ENCODE data around the gene BANK1. TPM values are rescaled to one million over a fixed set of nuclear protein-coding genes. Genes with fewer than 3 reads are reported as not detected.
"Not testable (repeated sequence)": the region's sequence is repeated elsewhere in the genome, so short reads cannot be mapped to it uniquely, and the experiment has no call there.

Gene BANK1
- total RNA-seq, 1 experiment from 2014 or later = not detected

DNA sequence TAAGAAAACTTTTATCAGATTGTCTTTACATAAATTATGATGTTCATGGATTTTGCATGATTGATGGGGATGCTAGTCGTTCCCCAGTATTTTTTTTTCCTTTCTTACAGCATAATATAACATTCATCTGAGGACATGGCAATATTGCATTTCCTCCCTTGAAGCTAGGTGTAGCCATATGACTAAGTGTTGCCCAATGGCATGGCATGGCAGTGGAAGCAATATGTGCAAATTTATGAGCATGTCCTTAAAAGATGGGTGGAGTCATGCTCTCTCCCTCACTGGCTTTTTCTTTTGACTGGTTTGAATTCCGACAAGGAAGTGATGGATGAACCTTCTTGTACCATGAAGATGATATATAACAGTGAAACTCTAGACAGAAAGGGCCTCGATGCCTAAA is 96.3 kb downstream of the BANK1 start:
- DNase-seq (ENCODE audit: low read depth) = no peak

DNA sequence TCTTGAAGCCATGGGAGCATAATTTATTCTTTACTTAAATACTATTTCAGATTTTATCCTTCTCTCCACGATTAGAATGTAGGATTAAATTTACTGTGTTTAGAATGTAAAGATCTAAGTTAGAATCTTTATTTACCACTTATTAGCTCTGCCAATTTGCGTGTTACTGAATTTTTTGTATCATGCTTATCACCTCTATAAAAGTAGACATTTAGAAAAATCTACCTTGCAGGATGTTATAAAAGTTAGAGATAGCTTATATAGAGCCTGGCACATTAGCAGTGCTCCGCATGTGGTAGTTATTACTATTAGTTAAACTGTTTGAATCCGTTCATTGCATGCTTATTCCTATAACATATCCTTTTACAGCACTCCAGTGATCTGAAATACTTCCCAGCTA is 97.9 kb downstream of the BANK1 start:
- no peak for DNase-seq (ENCODE audit: low read depth)

DNA sequence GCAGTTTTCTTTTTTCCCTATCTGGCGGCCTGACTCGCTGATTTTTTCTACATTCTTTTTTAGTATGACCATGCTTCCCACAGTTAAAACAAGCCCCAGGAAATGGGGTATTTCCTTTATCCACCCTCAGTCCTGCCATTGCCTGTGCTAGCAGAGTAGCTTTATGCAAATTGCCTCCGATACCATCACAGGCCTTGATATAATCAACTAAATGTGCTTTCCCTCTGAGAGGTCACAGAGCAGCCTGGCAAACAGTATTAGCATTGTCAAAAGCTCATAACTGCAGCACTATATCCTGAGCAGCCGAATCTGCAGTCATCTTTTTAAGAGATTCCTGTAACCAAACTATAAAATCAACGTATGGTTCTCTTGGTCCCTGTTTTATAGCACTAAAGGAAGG is 115.0 kb downstream of the BANK1 start:
- DNase-seq (ENCODE audit: low read depth) = not testable (repeated sequence)

DNA sequence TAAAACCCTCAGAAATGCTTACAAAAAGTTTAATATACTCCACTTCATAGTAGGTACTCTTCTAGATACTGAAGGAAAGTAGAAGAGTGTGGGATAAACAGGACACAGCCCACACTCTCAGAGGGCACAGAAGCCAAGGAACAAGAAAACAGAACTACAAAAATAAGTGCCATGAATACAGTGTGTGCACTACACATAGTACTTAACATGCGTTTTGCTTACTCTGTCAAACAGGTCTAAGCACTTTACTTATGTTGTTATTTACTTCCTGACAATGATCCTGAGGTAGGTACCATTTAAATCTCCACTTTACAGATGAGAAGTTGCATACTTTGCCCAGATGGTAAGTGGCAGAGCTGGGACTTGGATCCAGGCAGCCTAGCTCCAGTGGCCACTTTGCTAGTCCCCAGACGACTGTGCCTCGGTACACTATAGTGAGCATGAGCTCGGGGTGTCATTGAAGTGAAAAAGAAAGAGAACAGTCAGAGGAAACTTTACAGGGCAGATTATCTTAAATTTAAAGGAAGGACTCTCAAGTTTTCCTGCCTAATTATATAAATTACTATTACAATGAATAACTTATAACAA is 120.3 kb downstream of the BANK1 start:
- no peak for DNase-seq (ENCODE audit: low read depth)

DNA sequence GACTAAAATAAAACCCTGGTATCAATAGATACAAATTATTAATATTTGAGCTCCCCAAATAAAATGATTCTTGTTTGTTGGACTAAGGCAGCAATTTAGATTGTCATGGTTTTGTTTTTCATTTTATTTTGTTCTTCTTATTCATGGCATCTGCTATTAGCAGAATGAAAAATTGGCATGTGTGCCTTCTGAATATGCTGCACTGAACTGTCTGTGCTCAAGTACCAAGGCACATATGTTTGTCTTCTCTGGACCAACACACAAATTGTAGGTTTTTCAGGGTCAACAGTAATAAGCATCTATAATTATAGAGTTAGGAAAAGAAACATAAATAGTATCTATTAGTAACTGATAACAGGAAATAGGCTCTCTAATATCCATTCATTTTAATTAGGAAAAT is 121.1 kb downstream of the BANK1 start:
- no peak for DNase-seq (ENCODE audit: low read depth)

DNA sequence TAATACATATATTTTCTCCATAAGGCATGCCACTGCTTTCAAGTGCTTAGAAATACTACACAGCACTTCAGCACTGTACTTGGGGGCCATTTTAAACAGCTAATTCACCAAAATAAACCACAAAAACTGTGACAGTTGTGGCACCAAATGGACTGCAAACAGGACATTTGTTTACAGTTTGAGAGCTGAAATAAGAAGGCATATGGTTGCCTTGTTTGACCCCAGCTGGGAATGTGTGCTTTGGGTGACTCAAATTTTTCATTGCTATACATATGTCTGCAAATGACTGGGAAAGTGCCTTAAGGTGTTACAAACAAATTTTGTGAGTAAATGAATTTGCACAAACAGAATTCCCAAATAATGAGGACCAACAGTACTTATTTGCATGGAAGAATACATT is 124.2 kb downstream of the BANK1 start:
- DNase-seq (ENCODE audit: low read depth) = no peak

DNA sequence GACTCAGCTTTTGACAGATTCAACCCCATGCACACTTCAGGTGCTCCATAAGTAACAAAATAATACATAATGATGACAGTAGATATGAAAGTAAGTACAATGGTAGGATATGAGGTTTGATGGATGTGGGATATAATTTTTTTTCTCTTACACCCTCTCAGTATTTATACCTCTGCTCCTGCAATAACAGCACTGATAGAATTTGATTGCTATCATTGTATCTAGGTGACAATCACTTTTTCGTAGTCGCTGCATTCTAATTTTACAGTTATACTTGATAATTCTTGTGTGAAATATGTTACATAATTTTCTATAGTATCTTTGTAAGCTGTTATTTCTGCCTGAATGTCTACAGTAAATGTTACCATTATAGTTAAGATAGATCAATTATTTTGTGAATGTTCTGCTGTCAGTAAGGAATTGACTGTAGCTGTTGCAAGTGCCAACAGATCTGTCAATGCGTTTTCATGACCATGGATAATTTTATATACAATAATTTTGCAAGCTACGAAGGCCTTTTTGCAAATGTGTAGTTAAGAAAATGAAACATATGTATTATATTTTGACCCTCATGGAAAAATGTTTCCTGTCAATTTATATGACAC is 128.9 kb downstream of the BANK1 start:
- no peak for DNase-seq (ENCODE audit: low read depth)

DNA sequence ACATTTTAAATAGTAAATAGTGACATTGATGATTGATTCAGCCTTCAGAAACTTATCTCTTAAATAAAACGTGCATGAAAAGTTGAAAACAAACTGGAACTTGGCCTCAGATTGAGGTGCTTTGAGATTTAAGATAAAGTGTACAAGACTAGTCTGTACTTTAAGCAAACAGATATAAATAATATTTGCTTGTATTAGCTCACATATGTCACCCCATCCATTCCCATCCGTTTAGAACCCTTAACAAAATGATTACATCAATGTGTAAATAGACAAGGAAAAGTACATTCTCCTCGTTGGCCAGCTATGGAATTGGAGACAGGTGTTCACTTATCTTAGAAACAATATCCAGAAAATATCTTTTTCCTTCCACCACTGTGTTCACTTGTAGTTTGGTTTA is 130.8 kb downstream of the BANK1 start:
- no peak for DNase-seq (ENCODE audit: low read depth)

DNA sequence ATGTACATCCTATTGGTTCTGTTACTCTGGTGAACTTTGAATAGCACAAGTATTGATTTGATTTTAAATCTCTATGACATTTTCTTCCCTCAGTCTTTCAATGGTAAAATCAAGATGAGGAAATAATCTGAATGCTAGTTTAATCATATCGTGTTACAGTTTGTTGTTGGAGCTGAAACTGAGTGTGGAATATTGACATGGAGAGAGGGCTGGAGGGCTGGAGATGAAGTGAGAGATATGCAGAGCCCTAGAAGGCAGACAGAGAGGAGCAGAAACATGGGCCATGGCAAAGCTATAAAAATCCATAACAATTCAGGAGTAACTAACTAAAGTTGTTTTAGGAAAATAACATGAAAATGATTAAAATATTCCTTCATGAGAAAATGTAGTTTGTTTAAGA is 141.1 kb downstream of the BANK1 start:
- DNase-seq (ENCODE audit: low read depth) = no peak

DNA sequence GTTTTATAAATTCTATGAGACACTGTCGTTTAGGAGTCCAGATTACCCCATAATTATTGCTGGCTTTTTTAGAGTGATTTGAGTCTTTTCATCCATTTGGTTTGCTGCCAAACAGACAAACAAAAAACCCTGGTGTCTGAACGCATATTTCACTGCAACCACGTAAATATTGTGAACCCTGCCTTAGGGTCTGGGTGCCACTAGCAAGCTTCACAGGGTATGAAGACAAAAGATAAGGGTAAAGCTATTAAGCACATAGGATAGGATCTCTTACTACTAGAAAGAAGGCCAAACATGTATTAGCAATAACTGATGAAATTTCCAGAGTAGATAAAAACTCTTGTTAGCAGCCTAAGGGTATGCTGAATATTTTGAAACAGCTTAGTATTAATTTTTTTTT is 143.3 kb downstream of the BANK1 start:
- no peak for DNase-seq (ENCODE audit: low read depth)

DNA sequence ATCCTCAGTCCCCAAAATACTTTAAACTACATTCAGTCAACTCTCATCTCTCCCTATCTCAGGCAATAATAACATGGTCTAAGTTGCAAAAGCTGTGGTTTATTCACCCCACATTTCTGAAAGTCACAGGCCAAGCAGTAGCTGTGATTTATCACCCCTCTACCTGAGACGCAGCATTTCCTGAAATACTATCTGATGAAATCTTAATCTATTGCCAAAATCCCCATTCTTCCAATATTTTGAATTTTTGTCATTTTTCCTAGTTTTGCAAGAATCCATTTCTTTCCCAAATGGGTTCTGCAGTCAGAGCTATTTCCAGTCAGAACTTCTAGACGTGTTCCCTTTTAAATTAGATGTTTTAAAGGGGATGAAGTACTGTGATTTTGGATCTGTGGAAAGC is 148.3 kb downstream of the BANK1 start:
- no peak for DNase-seq (ENCODE audit: low read depth)

DNA sequence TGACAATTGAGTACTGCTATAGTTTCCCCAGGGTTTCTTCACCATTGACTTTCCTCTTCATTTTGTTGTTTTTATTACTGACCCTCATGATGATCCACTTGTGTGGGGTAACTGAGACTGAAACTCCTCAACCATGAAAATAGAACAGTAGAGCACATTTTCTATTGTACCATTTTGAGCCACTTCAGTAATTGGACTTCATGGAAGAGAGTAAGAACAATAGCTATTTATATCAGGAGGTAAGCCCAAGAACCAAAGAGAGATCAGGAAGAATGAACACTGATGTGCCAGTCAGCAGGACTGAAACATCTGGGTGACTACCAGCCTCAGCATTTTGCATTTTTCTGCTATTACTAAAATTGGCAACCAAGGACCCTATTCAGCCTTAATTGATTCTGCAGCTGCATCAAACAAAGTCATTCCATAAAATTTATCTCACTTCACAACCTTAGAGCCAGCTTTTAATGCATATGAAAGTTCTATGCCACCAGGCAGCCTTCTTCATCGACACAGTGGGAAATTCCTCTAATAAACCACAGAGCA is 151.4 kb downstream of the BANK1 start:
- no peak for DNase-seq (ENCODE audit: low read depth)

DNA sequence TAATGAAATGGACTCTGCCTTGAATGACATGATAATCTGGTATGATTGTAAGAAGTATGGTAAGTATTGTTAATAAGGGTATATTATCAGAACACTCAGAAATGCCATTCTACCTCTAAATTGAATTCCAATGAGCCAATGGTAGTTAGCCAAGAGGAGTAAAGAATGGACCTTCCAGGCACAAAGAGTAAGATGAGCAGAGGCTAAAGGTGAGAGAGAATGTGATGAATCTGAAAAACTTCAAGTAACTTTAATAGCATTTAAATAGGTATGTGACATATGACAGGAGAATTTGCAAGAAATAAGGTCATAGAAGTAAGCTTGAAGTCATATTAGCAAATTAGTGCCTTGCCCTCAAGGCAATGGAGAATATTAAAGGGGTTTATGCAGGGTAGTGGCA is 152.4 kb downstream of the BANK1 start:
- DNase-seq (ENCODE audit: low read depth) = no peak

DNA sequence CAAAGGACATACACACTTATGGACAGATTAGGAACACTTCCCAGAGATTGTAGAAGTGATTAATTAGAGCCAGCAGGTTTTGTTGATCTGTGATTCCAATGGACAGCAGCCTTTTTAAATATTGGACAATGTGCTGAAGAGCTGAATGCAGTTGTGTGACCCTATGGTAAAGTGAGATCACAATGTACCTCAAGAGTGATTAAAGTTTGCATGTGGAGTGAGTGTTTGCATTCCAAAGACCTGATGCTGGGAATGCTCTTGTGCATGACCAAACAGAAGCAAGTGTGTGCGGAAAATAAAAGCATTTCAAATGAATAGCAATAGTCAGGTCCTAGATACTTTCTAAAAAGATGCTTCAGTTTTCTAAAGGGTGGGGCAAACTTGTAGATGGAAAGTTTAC is 154.1 kb downstream of the BANK1 start:
- no peak for DNase-seq (ENCODE audit: low read depth)

DNA sequence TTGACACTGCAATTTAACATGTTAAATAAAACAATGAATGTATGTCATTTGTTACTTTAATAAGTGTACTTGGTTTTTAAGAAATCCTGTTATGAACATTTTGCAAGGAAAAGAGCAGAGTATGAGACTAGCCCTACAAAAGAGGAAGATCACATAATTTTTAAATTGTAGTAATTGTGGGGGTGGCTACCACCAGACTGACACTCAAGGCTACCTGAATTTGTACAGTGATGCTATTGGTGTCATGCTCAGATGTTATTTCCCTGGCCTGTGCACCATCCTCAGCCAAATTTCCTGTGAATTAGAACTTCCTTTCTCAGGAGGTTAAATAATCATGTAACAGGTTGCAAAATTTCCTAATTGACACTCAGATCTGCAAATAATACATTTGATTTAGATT is 157.5 kb downstream of the BANK1 start:
- no peak for DNase-seq (ENCODE audit: low read depth)

DNA sequence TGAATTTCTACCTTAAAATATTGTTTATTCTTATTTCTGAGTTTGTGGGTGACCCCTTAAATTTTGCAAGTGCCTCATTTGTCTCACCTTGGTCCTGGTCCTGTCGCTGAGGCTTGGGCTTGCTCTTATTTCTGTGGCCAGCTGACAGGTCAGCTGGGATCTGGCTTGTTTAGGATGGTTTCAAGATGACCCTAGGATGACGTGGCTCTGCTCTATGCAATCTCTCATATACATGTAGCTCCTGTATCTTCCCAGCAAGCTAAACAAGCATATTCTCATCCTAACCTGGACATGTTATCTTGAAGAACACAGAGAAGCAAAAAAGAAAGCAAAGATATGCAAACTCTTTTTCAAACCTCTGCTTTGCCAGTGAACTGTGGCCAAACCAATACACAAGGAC is 158.4 kb downstream of the BANK1 start:
- DNase-seq (ENCODE audit: low read depth) = no peak

DNA sequence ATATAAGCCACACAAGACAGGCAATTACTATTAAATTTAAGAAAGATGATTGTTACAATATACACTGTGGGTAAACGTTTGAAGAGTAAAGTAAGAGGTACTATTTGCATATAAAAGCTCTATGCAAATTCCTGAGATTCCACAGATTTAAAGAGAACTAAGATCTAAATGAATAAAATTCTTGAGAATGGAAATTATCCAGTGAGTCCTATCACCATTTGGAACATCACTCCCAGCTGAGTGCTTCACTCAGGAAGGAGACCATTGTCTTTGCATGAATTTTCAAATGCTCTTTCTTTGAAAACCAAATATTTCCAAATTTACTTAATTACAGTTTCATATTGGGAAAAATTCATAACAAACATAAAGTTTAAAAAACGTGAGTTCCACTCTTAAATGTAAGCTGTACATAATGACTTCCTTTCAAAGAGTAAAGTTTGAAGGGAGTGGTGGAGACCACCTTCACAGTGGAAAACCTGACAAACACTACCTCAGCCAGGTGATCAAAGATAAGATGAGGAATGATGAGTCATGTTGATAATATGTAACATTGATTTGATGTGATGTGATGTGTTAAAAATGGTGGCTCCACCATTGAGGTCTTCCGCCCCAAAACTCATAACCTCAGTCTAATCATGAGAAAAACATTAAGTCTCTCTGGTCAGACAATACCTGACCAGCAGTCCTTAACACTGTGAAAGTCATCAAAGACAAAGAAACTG is 159.9 kb downstream of the BANK1 start:
- no peak for DNase-seq (ENCODE audit: low read depth)

DNA sequence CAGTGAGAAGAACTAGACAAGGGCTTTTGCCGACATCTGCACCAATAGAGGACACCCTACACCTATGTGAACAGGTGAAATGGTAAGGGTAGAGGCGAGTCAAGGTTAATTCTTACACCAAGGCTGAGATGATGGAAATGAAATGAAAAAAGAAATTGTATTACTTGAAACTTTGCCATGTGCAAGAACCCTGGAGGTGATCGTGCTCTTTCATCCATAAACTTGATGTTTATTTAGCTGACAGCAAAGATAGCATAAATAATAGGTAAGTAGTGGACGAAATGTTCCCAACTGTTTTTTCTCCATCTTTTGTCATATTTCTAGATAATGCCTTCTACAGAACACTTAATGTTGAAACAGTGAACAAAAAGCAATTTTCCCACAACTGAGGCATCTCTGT is 162.5 kb downstream of the BANK1 start:
- DNase-seq (ENCODE audit: low read depth) = no peak

DNA sequence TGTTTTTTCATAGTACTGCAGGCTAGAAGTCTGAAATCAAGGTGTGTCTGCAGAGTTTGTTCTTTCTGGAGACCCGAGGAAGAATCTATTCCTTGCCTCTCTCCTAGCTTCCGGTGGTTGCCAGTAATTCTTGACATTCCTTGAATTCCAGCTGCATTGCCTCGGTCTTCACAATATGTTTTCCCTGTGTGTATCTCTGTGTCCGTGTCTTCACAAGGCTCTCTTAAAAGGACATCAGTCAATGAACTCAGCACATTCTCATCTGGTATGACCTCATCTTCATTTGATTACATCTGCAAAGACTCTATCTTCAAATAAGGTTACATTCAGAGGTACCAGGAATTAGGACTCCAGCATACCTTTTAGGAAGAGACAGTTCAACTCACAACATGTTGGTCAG is 163.4 kb downstream of the BANK1 start:
- peak; percentile 30 for DNase-seq (ENCODE audit: low read depth)

DNA sequence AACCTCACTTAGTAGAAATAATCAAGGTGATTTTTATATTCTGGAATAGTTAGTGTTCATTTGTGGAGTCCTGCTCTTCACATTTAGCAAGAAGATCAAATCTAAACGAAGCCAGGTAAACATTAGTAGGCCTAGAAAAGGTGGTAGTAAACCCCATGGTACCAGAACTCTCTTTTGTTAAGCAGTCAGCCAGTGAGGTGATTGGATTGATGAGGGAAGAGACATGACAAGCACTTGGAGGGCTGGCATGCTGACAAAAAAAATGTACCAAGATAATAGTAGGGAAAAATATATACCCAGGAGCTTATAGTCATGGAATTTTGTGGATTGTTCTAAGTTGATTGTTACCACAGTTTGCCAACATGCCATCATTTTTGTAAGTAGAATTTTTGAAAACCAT is 163.8 kb downstream of the BANK1 start:
- no peak for DNase-seq (ENCODE audit: low read depth)

DNA sequence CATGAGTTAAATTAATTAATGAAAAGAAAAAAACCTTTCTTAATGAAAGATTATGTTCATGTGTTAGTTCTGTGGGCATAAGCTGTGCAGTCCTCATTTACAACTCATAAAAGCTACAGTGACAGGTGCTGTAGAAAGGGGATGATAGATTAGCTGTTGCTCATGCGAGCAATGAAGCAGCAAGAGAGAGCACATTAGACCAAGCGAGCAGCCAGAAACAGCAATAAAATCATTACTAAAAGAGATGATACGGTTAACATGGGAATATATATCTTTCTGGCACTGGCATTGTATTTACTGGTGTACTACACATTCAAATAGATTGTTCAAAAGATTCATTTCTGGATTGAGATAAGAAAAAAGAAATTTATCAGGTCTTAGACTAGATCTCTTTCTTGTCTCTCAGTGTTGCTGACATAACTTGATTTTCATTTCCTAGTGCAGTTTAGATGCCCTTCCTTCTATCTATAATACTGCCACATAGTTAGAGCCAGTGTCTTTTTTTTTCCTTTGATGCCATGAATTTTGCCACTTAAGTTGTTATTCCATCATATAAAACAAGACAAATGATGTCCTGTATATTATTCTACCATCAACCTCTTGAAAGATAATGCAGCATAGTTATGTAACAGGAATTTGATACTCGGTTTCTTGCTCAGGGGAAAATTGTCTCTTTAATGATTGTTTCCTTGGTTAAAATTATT is 164.6 kb downstream of the BANK1 start:
- DNase-seq (ENCODE audit: low read depth) = no peak

DNA sequence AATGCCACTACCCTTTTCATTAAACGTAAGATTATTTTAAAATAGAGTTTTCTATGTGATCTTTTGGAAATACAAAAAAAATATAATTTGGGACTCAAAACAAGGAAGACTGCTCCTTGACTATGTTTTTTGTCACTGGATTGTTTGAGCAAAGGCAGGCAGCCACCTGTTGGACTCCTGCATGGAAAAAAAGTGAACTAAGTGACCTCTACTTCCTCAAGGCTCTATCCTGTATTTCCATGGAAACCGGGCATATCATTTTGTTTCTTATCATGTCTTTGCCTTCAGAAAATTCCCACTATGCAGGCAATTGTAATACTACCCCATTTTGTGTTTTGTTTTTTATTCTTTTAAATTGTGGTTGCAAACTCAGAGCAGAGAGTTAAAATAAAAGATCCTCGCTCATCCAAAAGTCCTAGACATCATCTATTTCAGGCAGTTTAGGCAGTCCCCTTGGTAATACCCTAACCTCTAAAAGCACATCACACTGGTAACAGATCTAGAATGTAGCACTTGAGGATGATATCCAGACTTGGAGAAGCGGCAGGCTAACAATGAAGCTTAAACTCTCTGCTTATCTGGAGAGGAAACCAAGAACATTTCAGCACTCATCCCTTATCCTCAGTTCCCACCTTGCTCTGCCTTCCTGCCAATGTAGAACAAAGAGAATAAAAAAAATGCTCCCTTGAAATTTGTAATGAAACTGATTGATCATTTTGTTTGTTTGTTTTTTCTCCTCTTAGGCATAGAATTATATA is 165.7 kb downstream of the BANK1 start:
- DNase-seq (ENCODE audit: low read depth) = no peak
